Esophagus mucosa (tissue), 1 donor: ENCODE results near the gene C17orf67. TPM values are rescaled to one million over a fixed set of nuclear protein-coding genes. Genes with fewer than 3 reads are reported as not detected.
A peak's percentile ranks its signal among the peaks of the same experiment; 100 is the strongest.

Experiments
- ATAC-seq: fragments of 200-7000 bp; cut with Tn5 transposase; one replicate; pipeline ENCODE4 v1.9.1; 2020
- total RNA-seq: library from RNA; stranded (reverse); gene quantifications from one replicate; pipeline ENCODE4 v1.2.4, GENCODE V29; 2023
- donor health status: DM: yes; HTN: yes; CAD: no.

The C17orf67 gene, protein sequence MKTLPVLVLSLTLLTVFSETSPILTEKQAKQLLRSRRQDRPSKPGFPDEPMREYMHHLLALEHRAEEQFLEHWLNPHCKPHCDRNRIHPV
- 0.52 TPM for total RNA-seq

DNA sequence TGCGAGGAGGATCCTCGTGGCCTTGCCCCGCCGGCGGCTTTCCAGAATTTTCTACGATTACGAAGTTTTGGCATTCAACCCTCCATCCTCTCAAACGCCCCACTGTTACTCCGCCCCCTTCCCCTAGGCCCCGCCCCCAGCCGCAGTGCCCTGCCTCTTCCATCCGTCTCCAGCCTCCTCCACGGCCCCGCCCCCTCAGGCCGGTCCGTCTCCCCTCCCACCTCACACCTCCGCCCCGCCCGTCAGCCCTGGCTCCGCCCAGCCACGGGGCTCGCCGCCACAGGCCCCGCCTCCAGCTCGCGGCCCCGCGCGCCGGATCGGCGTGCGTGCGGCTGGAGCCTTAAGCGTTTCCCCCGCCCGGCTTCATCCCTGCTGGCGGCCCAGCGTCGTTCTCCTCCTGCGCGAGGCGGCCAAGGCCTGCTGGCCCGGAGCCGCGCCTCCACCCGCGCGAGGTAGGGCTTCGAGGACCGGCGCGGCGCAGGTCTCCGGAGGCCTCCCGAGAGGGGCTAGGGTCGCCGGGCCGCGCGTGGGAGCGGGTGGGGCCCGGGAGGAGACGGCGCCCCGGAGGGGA is at the start of gene C17orf67, which contains the start of gene DGKE:
Gene C17orf67, minus strand, starts transcription at position 112 of the 571 bp plus-strand sequence. CDS start 18,110 bp downstream, outside the sequence.
Gene DGKE, plus strand, starts transcription at position 343 of the 571 bp plus-strand sequence. CDS start 645 bp downstream, outside the sequence.
- ATAC-seq, result peak; percentile 99

DNA sequence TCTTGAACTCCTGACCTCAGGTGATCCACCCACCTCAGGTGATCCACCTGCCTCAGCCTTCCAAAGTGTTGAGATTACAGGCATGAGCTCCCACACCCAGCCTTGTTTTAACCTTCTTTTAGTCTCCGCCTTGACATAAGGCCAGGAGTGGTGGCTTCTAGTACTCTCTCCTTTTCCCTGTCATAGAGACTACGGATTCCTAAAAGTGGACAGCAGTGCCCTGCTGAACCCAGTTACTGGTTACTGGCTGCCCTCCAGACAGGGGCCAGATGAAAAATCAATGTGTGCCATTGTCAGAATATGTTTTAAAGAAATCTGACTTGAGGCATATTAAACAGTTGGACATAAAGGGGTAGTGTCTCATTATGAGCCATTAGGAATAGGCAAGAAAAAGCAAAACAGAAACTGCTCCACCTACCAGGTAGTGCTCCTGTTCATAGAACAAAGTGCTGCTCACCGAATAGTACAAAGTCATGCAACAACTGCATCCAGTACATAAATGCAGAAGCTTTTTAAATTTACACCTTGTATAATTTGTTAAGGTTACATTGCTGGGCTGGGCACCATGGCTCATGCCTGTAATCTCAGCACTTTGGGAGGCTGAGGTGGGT is 48.1 kb upstream of the C17orf67 start:
- ATAC-seq, result no peak

DNA sequence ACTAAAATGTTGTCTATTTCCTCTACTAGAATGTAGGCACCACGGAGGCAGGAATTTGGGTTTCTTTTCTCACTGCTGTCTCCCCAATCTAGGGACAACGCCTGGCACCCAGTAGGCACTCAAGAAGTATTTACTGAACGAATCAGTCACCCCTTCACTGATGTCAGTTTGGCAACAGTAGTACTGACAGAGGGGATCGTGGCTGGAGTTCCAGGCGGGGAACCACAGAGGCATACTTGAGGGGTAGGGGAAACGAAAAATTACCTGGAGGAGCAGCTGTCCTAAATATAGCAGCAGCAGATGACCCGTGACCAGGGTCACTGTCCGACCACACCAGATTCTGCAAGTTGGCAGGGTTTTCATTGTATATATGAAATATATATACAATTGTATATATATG is 46.9 kb upstream of the C17orf67 start:
- no peak for ATAC-seq

DNA sequence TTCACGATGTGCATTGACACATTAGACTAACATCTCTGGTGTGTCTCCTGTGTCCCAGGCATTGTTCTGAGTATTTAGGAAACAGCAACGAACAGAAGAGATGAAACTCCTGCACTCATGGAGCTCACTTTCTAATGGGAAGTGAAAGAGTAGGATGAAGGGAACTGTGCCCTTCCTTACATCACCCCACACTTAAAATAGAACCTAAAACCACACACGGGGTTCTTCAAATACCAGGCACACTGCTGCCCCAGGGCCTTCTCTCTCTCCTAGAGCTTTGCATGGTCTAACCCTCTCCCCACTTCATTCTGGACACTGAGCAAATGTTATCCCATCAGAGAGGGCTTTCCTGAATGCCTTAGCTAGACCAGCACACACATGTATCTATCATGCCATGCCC is 46.4 kb upstream of the C17orf67 start:
- ATAC-seq, result no peak

DNA sequence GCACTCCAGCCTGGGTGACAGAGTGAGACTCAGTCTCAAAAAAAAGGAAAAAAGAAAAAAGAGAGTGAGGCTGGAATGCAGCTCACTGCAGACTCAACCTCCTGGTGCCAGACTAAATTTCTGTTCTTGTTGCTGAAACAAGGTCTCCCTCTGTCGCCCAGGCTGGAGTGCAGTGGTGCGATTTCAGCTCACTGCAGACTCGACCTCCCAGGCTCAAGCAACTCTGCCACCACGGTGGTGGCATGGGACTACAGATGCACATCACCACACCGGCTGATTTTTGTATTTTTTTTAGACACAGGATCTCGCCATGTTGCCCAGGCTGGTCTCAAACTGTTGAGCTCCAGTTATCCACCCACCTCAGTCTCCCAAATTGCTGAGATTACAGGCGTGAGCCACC is 45.6 kb upstream of the C17orf67 start:
- no peak for ATAC-seq

DNA sequence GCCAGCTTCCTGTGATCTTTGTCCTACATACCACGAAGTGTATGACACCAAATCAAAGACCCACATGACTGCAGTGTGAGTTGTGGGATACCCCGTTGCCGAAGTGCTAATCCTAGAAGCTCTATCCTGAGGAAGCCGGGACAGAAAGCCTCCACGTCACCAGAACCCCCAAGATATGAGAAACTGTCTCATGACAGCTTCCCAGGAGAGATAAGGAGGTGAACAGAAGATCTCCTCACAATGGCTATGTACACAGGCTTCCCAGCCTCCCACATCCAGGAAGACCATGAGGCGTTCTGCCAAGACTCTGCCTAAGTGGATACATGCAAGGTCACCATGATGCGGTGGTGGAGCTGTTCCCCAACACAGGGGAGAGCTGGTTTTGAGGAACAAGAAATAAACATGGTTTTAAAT is 43.1 kb upstream of the C17orf67 start:
- ATAC-seq, result no peak

DNA sequence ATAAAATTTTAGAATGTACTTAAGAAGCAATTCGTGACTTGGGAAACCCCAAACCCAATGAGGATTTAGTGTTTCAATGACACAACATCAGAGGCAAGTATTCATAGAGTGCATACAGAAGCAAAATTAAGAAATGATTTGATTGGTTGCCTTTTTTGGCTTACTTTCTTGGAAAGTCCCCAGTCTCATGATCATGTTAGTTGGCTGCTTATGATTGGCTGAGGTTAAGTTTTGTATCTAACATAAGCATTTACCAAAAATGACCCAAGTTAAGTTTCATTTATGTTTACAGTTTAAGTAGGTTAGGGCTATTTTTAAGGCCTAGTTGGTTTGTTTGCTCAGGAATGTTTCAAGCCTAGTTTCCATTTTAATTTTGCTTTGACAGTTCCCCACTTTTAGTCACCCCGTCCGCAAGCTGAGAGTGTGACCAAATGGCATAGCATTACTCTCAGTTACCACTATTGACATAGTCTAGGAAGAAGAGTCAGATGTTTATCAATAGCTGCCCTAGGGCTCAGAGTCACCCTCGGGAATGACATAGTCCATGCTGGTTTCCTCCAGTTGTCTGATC is 36.4 kb upstream of the C17orf67 start:
- ATAC-seq, result no peak

DNA sequence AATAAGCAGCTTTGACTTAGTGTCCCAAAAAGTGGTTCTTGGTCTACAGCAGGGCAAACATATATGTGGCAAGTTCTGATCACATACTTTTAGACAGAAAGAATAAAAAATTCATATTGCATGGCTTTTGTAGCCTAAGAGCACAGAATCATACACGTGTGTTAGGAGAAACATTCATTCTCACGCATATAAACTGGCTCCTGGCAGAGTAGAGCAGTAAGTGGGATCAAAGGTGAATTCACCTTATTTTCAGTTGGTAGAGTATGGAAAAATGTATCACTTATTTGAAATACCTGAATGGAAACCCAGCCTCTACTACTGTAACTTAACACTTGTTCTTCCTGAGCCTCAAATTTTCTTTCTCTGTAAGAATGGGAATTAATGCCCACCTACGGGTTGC is 35.0 kb upstream of the C17orf67 start:
- ATAC-seq, result no peak

DNA sequence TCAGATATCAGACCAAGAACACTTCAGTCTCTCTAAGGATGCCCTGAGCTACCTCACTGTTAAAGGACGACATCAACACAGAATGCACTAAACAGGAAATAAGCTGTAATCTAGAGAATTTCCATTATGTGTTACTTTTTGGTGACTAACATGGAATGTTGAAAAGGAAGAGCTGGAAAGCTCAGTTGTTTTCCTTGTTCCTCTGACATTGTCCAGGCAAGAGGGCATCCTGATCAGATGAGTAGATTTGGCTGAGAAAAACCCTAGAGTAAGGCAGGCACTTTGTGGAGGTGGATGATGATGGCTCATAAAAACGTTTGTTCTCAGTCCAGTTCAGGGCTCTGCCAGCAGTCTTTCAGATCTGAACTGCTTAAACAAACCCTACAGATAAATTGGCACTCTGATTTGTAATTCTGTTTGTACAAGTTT is 34.2 kb upstream of the C17orf67 start:
- ATAC-seq, result peak; percentile 32

DNA sequence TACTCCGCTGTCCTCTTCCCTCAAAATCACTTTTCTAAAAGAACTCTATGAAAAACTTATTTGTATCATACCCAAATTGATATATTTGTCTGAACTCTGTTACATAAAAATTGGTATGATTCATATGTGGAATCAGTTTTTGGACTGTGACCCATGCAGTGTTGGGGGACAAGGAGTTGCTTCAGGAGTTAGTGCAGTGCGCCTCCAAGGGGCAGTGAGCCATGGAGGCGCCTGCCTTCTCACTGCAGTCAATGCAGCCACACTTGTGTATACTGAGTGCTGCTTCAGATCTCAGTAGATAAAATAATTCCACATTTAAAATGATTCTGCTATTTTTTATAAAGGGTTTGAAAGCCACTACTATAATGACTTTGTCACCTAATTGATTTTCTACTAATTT is 32.8 kb upstream of the C17orf67 start:
- no peak for ATAC-seq

DNA sequence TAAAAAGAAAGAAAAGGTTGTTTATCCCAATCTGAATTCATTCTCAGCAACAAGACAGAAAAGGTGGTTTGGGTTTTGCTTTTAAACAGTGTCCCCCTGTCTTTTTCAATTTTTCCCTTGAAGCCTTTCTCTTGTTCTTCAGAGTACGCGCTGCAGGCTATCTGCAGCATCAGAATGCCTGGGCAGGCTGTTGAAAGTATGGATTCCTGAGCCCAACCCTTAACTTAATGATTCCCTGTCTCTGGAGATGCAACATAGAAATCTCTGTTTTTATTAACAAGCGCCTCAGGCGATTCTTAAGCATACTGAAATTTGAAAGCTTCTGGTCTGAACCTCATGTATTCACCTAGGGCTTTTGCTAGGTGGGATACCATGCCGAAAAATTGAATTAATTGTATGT is 32.4 kb upstream of the C17orf67 start:
- ATAC-seq, result no peak

DNA sequence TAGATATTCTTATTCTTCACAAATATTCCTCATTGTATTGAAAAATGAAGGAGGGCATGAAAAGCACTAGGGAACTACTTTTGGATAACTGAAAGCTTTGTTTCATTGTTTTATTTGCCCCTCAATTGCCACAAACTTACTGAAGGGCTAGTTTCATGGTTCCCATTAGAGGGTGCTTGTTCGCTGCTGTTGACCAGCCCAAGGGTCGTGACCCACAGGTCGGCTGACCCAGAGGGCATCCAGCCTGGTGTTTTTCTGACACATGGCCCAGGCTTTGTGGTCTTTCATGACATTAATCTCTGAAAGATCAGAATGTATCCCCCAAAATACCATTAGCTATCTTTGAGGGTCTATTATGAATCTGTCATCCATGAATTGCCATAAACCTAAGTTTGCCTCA is 30.3 kb upstream of the C17orf67 start:
- ATAC-seq, result no peak

DNA sequence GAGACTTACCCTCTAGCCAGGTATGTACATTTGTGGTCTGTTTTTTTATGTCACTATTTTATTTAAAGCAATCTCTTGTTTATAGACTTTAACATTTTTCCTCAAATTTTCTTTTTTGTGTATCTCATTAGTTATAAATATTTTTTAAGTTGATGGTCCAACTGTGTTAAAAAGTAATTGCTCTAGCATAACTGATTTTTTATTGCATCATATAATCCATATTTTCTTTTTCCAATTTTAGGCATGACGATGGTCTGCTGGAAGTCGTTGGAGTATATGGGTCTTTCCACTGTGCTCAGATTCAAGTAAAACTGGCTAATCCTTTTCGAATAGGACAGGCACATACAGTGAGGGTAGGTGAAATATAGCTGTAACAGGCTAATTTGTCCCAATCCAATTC is 28.2 kb upstream of the C17orf67 start:
- ATAC-seq, result no peak

DNA sequence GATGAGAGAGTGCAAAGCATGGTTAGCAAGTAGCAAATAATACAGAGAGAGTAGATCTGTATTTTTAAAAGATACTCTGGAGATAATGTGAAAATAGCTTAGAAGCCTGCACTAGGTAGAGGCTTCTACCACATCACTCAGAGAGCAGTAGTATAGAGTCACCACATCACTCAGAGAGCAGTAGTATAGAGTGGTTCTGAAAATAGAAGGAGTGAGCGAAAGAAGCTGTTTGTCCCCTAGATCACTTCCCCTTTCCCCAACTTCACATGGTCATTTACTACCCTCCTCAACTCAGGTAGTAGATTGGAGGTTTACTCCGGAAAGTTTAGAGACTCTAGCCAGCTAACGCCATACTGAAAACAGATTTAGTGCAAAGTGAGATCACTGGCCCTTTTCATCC is 17.3 kb upstream of the C17orf67 start:
- ATAC-seq, result no peak

DNA sequence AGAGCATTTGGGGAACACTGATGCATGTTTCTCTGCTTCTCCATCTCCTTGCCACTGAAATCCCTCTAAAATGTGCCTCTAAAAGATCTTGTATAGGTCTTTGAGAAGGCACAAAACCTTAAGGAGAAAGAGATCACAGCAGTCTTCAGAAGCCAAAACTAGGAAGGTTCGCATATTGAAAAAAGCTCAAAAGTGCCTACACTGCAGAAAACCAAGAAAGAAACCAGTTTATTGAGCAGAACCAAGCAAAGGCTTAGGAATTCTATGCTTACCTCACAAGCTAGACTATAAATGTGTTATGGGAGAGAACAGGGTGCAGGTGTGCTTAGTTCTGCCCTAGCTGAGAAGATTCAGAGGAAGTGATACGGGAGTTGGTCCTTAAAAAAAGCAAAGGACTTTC is 16.9 kb upstream of the C17orf67 start:
- ATAC-seq, result no peak

DNA sequence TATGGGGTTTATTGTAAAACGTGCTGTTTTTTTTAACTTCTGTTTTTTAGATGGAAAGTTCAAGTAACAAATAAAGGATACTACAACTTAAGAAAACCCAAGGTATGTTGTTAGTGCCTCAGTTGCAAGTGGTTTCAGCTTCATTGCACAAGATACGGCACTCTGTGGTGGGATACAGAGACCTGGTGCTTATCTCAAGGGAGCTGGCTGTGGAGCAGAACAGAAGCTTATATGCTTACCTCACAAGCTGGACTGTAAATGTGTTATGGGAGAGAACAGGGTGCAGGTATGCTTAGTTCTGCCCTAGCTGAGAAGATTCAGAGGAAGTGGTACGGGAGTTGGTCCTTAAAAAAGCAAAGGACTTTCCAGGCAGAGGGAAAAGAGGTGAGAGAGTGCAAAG is 15.4 kb upstream of the C17orf67 start:
- no peak for ATAC-seq

DNA sequence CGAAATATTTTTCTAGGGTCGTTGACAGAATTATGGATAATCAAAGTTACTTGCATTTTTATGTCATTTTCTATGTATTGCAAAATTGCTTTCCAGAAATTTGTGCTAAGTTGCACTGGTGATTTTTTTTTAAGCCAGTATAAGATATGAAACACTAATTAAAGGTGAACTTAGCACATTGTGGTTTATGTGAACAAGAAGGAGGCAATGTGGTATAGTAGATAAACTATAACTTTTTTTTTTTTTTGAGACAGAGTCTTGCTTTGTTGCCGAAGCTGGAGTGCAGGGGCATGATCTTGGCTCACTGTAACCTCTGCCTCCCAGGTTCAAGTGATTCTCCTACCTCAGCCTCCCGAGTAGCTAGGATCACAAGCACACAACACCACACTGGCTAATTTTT is 13.4 kb upstream of the C17orf67 start:
- no peak for ATAC-seq

DNA sequence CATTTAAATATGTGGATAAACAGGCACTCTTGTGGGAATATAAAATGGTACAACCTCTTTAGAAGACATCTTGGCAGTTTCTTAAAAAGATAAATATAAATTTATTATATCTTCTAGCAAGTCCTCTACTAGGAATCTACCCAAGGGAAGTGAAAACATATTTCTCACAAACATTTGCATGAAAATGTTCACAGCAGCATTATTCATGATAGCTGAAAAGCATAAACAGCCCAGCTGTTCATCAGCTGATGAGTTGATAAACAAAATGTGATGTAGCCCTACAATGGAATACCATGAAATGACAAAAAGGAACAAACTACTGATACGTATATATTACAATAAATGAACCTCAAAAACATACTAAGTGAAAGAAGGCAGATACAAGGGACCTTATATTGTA is 12.2 kb upstream of the C17orf67 start:
- no peak for ATAC-seq

DNA sequence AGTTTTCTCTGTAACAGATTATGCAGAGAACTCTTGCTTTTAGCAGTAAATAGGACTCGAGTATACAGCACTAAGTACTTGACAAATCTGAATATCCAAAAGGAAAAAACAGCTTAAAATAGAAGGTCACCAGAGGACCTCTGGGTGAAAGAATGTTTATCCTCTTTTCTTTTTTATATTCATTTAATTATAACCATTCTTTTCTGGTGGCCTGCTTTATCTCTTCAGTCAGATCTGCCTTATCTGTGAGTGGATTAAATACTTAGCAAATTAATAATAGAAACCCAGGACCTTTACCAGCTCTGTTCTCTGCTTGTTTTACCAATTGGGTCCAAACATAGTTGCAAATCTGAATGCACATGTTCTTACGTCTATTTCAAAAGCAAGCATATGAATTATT is 8.9 kb upstream of the C17orf67 start:
- ATAC-seq, result no peak

DNA sequence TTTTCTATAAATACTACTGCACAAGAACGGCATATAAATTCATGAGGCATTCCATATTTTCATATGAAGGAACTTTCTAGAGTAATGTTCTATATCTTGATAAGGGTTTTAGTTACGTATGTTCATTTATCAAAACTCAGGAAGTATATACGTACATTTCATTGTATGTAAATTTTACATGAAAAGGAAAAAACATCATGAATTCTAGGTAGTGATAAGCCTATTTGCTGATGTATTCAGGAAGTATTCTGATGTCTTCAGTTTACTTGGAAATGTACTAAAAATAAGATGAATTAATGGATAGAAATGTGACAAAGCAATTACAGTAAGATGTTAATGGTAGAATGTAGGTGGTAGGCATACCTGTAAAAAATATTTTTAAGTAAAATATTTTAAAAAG is 5.0 kb upstream of the C17orf67 start:
- ATAC-seq, result no peak

DNA sequence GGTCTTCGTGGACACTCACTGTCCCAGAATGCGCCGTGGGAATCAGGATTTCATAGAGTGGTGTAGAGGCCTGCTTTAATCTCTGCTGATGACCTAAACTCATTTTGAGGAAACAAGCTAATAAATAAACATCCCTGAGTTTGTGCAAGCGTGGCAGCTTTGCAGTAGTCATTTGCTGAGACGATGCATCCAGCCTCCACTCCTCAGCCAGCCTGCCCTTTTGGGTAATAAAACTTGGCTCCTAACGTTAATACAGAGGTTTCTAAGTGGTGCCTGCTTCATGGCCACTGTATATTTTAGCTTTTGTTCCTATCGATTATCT is 1.5 kb upstream of the C17orf67 start:
- ATAC-seq, result no peak

DNA sequence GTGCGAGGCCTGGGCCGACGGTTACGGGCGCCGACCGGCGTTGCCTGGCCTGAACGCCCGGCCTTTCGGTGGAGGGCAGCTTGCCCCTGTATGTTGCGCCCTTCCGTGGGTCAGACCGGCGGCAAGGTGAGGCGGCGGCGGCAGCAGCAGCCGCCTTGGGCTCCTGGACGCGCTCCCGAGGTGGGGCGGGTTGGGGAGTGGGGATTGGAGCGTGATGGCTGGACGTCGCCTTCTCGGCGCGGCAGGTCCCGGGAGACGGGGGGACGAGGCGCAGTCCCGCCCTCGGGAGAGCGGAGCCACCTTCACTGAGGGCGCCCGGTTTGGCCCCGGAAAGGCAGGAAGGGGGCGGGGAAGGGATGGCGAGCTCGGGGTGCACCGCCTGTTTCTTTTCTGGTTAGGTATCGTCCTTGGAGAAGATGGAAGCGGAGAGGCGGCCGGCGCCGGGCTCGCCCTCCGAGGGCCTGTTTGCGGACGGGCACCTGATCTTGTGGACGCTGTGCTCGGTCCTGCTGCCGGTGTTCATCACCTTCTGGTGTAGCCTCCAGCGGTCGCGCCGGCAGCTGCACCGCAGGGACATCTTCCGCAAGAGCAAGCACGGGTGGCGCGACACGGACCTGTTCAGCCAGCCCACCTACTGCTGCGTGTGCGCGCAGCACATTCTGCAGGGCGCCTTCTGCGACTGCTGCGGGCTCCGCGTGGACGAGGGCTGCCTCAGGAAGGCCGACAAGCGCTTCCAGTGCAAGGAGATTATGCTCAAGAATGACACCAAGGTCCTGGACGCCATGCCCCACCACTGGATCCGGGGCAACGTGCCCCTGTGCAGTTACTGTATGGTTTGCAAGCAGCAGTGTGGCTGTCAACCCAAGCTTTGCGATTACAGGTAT is 902 bp upstream of the C17orf67 start:
- peak; percentile 15 for ATAC-seq

DNA sequence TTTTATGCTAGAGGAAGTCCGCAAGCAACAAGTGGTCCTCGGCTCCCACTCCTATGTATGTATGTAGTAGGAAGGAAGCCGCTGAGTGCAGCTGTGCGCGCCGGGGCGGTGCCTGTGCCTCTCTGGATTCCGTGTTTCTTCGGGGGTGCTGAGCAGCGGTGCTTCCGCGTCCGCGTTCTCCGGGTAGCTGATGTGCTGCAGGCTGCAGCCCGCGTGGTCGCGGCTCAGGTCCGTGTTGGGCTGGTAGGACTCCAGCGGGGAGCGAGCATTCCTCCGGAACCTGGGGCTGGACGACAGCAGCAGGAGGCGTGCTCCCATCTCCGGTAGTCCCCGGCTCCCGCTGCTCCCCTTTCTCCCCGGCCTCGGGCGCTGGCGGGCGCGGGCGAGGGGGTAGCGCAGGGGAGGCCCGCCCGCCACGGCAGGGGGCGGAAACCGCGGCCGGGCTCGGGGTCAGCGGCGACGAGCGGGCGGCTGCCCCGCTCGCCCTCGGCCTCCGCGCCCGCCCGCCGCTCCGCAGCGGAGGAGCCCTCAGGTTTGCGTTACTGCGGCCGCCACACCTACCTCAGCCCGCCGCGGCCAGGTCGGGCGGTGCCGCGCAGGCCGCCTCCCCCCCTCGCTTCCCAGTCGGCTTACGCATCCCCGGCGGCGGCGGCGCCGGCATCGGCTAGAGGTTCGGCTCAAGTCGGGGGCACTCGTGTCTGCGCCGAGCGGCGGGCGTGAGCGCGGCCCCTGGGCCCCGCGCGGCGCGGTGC is 487 bp downstream of the C17orf67 start:
- peak; percentile 73 for ATAC-seq
